Endothelial cell of umbilical vein (primary cell): ENCODE results near the gene OR2T4. TPM values are rescaled to one million over a fixed set of nuclear protein-coding genes. Genes with fewer than 3 reads are reported as not detected.

Source experiments
- BruUV-seq: library from RNA; stranded (reverse); fragments of 400-500 nt; replicated peaks from 2 replicates; lab custom pipeline; 2021; lab: Mats Ljungman, UMichigan
- CTCF ChIA-PET: fragments of 300-600, 350-600 bp; sonication (Branson Sonifier 250); formaldehyde crosslinking; loops from one replicate; lab custom pipeline; 2021; ENCODE audit warnings: antibody characterized with exemption, inconsistent platforms; lab: Charles Lee
- POLR2A ChIA-PET: fragments of 300-600, 350-600 bp; sonication (Branson Sonifier 250); formaldehyde crosslinking; loops from one replicate; lab custom pipeline; 2021; ENCODE audit warnings: antibody characterized with exemption, inconsistent platforms; lab: Charles Lee
- DNase-seq: peaks from one replicate; pipeline ENCODE4 v3.0.0-alpha.2; 2011; ENCODE audit warnings: low read depth, low spot score
- FAIRE-seq: peaks from 2 replicates; lab custom pipeline; 2011; peaks lifted over from hg19 to GRCh38; lab: Jason Lieb, UNC
- H2AFZ ChIP-seq: 2 replicates; pipeline ENCODE4 v1.6.0; 2012; ENCODE audit warnings: low read depth, low read length, control low read depth, inconsistent platforms
- H3K27ac ChIP-seq: 2 replicates; pipeline ENCODE4 v1.5.1; 2011; ENCODE audit warnings: low read depth, mild to moderate bottlenecking, control low read depth, low read length, moderate library complexity; ENCODE audit not compliant: insufficient read depth
- H3K27me3 ChIP-seq, 2 experiments: 2 replicates each; pipeline versions ENCODE4 v1.6.0 to v1.6.1; 2011; ENCODE audit warnings: low read length in 2 of 2, mixed read lengths in 1 of 2; ENCODE audit not compliant: control insufficient read depth in 2 of 2, insufficient read depth in 2 of 2
- H3K36me3 ChIP-seq, 2 experiments: 2 replicates in 1 of 2; 3 replicates in 1 of 2; pipeline ENCODE4 v1.5.1; 2011; ENCODE audit warnings: low read length in 2 of 2, mild to moderate bottlenecking in 1 of 2, moderate library complexity in 1 of 2; ENCODE audit not compliant: control insufficient read depth in 2 of 2, insufficient read depth in 2 of 2; ENCODE audit errors: extremely low read depth in 1 of 2
- H3K4me1 ChIP-seq: 3 replicates; pipeline ENCODE4 v1.5.1; 2011; ENCODE audit warnings: mild to moderate bottlenecking, low read length; ENCODE audit not compliant: control insufficient read depth, insufficient read depth; ENCODE audit errors: extremely low read depth
- H3K4me2 ChIP-seq: 2 replicates; pipeline ENCODE4 v1.6.1; 2011; ENCODE audit warnings: low read length, control low read depth, mixed read lengths; ENCODE audit not compliant: insufficient read depth
- H3K4me3 ChIP-seq, 3 experiments: fragments of 200-600 bp in 1 of 3; sonication (generic), shearing (Covaris generic) in 1 of 3; replicated peaks in 1 of 3; 2 replicates each; pipeline ENCODE4 v1.5.1; 2011 to 2016; ENCODE audit warnings: control low read depth in 3 of 3, low read length in 3 of 3, mild to moderate bottlenecking in 2 of 3, inconsistent platforms in 1 of 3, low read depth in 1 of 3, moderate library complexity in 1 of 3; ENCODE audit not compliant: insufficient read depth in 1 of 3
- H3K79me2 ChIP-seq: 2 replicates; pipeline ENCODE4 v1.6.0; 2012; ENCODE audit warnings: low read length, inconsistent platforms; ENCODE audit not compliant: control insufficient read depth, insufficient read depth
- H3K9ac ChIP-seq: replicated peaks from 2 replicates; pipeline ENCODE3; 2011; ENCODE audit warnings: low read length, control low read depth; ENCODE audit not compliant: insufficient read depth; ENCODE audit errors: extremely low read depth
- H3K9me1 ChIP-seq: replicated peaks from 3 replicates; pipeline ENCODE4 v1.6.0; 2011; ENCODE audit warnings: mild to moderate bottlenecking, low read length; ENCODE audit not compliant: control insufficient read depth, insufficient read depth; ENCODE audit errors: extremely low read depth
- H3K9me3 ChIP-seq: replicated peaks from 2 replicates; pipeline ENCODE4 v1.5.1; 2012; ENCODE audit warnings: low read length, inconsistent platforms; ENCODE audit not compliant: control insufficient read depth, insufficient read depth
- H4K20me1 ChIP-seq: replicated peaks from 2 replicates; pipeline ENCODE3; 2011; ENCODE audit warnings: mild to moderate bottlenecking, low read length; ENCODE audit not compliant: control insufficient read depth, insufficient read depth; ENCODE audit errors: extremely low read depth
- CTCF ChIP-seq, 2 donors: IDR thresholded peaks; 1 replicate in 1 of 2; 2 replicates in 1 of 2; pipeline ENCODE4 v1.5.1; 2011; ENCODE audit warnings: low read length in 2 of 2, mild to moderate bottlenecking in 2 of 2, moderate library complexity in 2 of 2, control low read depth in 1 of 2, inconsistent platforms in 1 of 2, low read depth in 1 of 2; ENCODE audit not compliant: insufficient read depth in 1 of 2; ENCODE audit errors: extremely low read depth in 1 of 2
- EZH2 ChIP-seq: IDR thresholded peaks from 2 replicates; pipeline ENCODE4 v1.6.1; 2012; ENCODE audit warnings: borderline replicate concordance, low read depth, mild to moderate bottlenecking, moderate library complexity, low read length, inconsistent platforms; ENCODE audit not compliant: severe bottlenecking
- FOS ChIP-seq: IDR thresholded peaks from 2 replicates; pipeline ENCODE4 v1.6.1; 2011; ENCODE audit warnings: mild to moderate bottlenecking, low read length, moderate library complexity, borderline replicate concordance; ENCODE audit not compliant: insufficient read depth
- GATA2 ChIP-seq: IDR thresholded peaks from 2 replicates; pipeline ENCODE4 v1.7.0; 2011; ENCODE audit warnings: low read depth, mild to moderate bottlenecking, moderate library complexity, mixed read lengths, low read length; ENCODE audit not compliant: insufficient read length, insufficient read depth
- JUN ChIP-seq: IDR thresholded peaks from 2 replicates; pipeline ENCODE4 v1.6.1; 2011; ENCODE audit warnings: borderline replicate concordance, low read depth; ENCODE audit not compliant: insufficient read length, insufficient read depth
- MAX ChIP-seq: IDR thresholded peaks from 2 replicates; pipeline ENCODE4 v1.6.1; 2011; ENCODE audit not compliant: insufficient read depth, insufficient read length
- POLR2A ChIP-seq: IDR thresholded peaks from 2 replicates; pipeline ENCODE4 v1.6.1; 2012; ENCODE audit warnings: low read depth, mild to moderate bottlenecking, control low read depth, low read length
- POLR2AphosphoS5 ChIP-seq: IDR thresholded peaks from 2 replicates; pipeline ENCODE4 v1.6.1; 2012; ENCODE audit warnings: low read depth, mild to moderate bottlenecking, control low read depth, low read length, moderate library complexity; ENCODE audit not compliant: insufficient read depth
- dilution Hi-C: fragments of 300-500 bp; cut with MboI; formaldehyde crosslinking; loops from one replicate; pipeline ENCODE4 v1.15.0; 2019; ENCODE audit warnings: low sequenced_read_pairs; ENCODE audit not compliant: extremely low pct_ligation_motif_present
- intact Hi-C: fragments of 100-400 bp; cut with micrococcal nuclease; formaldehyde crosslinking; loops from one replicate; pipeline ENCODE4 v1.10.0; 2022
- polyA plus RNA-seq, 4 experiments: library from polyadenylated mRNA; depleted of rRNA in 3 of 4; stranded (reverse) in 3 of 4; unstranded in 1 of 4; fragments of >200 nt; gene quantifications; 2 replicates each; pipeline versions ENCODE4 v1.2.1 to v1.2.3, GENCODE V29; 2011 to 2012; ENCODE audit warnings: missing spikeins in 1 of 4
- total RNA-seq: library from RNA; stranded (reverse); gene quantifications from 2 replicates; pipeline ENCODE4 v1.2.3, GENCODE V29; 2021

OR2T4 gene
- total and polyA plus RNA-seq, 2 donors (not counting 3 experiments of a cell fraction or from before 2014, with no cell fraction given), result not detected

GRCh38 chr1:248376916-248377315, 15.5 kb downstream of the OR2T4 start:
- POLR2A ChIA-PET, result no interaction called here
- dilution Hi-C loops (no loop called here), intact Hi-C loops (no loop called here)
- Histone ChIP-seq H3K9ac (no peak overlapping the region), H4K20me1 (no peaks in the 10 kb centered on the region), H3K79me2 (no peaks in the 10 kb centered on the region), H3K36me3 (no peaks in the 10 kb centered on the region), H3K4me2 (no peak overlapping the region), H3K27ac (no peak overlapping the region), H3K4me3 (no peak overlapping the region), H3K4me1 (no peaks in the 10 kb centered on the region), H2AFZ (no peak overlapping the region), H3K9me1 (no peaks in the 10 kb centered on the region), H3K9me3 (no peaks in the 10 kb centered on the region), H3K27me3 (no peaks in the 10 kb centered on the region)
- BruUV-seq, result no TSS peak
- DNase-seq (no peak), FAIRE-seq (no peak)
- CTCF ChIA-PET, result no interaction called here
- TF ChIP-seq JUN (no peak), GATA2 (no peak), MAX (no peak), POLR2AphosphoS5 (no peak), POLR2A (no peak), CTCF (IDR thresholded peaks at IDR 0.05; ENCODE audit: extremely low read depth in 1 of 2, insufficient read depth in 1 of 2, low read depth in 1 of 2, low read length in 2 of 2) (no peak), FOS (no peak), EZH2 (no peak)
